ENCODE results near the gene IL36B. TPM values are rescaled to one million over a fixed set of nuclear protein-coding genes. Genes with fewer than 3 reads are reported as not detected.

The IL36B gene
- total and polyA plus RNA-seq, 9 of the 15 experiments (the other 6 are each of a cell fraction or from before 2014, with no cell fraction given), result not detected

GRCh38 chr2:113050921-113051895 is 1.5 kb downstream of the IL36B start (continued):
- no peak for TF ChIP-seq SMARCE1 (IDR thresholded peaks at IDR 0.05)
- TF ChIP-seq RBM34 (IDR thresholded peaks at IDR 0.05; ENCODE audit: borderline replicate concordance, insufficient read depth, low read length), result no peak
- no peak for TF ChIP-seq ID3 (CRISPR knock-in tag; IDR thresholded peaks at IDR 0.05)
- TF ChIP-seq ID3 (tag; IDR thresholded peaks at IDR 0.05), result no peak
- TF ChIP-seq SPI1 (IDR thresholded peaks at IDR 0.05; ENCODE audit: borderline replicate concordance, low read depth, low read length), result no peak
- TF ChIP-seq, protein P1, sequence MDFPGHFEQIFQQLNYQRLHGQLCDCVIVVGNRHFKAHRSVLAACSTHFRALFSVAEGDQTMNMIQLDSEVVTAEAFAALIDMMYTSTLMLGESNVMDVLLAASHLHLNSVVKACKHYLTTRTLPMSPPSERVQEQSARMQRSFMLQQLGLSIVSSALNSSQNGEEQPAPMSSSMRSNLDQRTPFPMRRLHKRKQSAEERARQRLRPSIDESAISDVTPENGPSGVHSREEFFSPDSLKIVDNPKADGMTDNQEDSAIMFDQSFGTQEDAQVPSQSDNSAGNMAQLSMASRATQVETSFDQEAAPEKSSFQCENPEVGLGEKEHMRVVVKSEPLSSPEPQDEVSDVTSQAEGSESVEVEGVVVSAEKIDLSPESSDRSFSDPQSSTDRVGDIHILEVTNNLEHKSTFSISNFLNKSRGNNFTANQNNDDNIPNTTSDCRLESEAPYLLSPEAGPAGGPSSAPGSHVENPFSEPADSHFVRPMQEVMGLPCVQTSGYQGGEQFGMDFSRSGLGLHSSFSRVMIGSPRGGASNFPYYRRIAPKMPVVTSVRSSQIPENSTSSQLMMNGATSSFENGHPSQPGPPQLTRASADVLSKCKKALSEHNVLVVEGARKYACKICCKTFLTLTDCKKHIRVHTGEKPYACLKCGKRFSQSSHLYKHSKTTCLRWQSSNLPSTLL (IDR thresholded peaks at IDR 0.05), result no peak
- TF ChIP-seq ELK1 (CRISPR knock-in tag; IDR thresholded peaks at IDR 0.05), result no peak
- TF ChIP-seq NR2F6 (CRISPR knock-in tag; IDR thresholded peaks at IDR 0.05), result no peak
- TF ChIP-seq MED1 (CRISPR knock-in tag; IDR thresholded peaks at IDR 0.05; ENCODE audit: borderline replicate concordance), result no peak
- TF ChIP-seq SMC3 (conservative IDR thresholded peaks at IDR 0.05; ENCODE audit: insufficient read depth, low read depth, low read length), result peak; percentile 51
- TF ChIP-seq HOMEZ (CRISPR knock-in tag; IDR thresholded peaks at IDR 0.05), result no peak
- no peak for TF ChIP-seq RERE (CRISPR knock-in tag; IDR thresholded peaks at IDR 0.05; ENCODE audit: borderline replicate concordance)
- no peak for TF ChIP-seq RBFOX2 (IDR thresholded peaks at IDR 0.05; ENCODE audit: low read depth, low read length)
- TF ChIP-seq, protein P2, sequence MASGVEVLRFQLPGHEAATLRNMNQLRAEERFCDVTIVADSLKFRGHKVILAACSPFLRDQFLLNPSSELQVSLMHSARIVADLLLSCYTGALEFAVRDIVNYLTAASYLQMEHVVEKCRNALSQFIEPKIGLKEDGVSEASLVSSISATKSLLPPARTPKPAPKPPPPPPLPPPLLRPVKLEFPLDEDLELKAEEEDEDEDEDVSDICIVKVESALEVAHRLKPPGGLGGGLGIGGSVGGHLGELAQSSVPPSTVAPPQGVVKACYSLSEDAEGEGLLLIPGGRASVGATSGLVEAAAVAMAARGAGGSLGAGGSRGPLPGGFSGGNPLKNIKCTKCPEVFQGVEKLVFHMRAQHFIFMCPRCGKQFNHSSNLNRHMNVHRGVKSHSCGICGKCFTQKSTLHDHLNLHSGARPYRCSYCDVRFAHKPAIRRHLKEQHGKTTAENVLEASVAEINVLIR (CRISPR knock-in tag; IDR thresholded peaks at IDR 0.05), result no peak
